ENCODE results near the gene DDX1. TPM values are rescaled to one million over a fixed set of nuclear protein-coding genes. Genes with fewer than 3 reads are reported as not detected.

DDX1 gene
- total and polyA plus RNA-seq, 9 of the 15 experiments (the other 6 are each of a cell fraction or from before 2014, with no cell fraction given): 116 to 277 (median 232) TPM

GRCh38 chr2:15561574-15562344, 29.9 kb upstream of the DDX1 start (continued):
- no peak for TF ChIP-seq ZMIZ1 (IDR thresholded peaks at IDR 0.05; ENCODE audit: low read depth in 2 of 2, low read length in 2 of 2)
- no peak for TF ChIP-seq TFE3 (CRISPR knock-in tag; IDR thresholded peaks at IDR 0.05)
- no peak for TF ChIP-seq HNRNPH1 (optimal IDR thresholded peaks at IDR 0.05; ENCODE audit: low read depth, low read length)
- peak in 1 of 2 experiments; percentile 13; a peak in 1 of 4 replicates for TF ChIP-seq CSDE1 (IDR thresholded peaks at IDR 0.05)
- no peak for TF ChIP-seq MED1 (CRISPR knock-in tag; IDR thresholded peaks at IDR 0.05; ENCODE audit: borderline replicate concordance)
- no peak for TF ChIP-seq TEAD2 (tag; IDR thresholded peaks at IDR 0.05)
- TF ChIP-seq TCF15 (CRISPR knock-in tag; IDR thresholded peaks at IDR 0.05): no peak
- no peak for TF ChIP-seq PRDM10 (IDR thresholded peaks at IDR 0.05; ENCODE audit: partially characterized antibody)
- TF ChIP-seq, protein P1, sequence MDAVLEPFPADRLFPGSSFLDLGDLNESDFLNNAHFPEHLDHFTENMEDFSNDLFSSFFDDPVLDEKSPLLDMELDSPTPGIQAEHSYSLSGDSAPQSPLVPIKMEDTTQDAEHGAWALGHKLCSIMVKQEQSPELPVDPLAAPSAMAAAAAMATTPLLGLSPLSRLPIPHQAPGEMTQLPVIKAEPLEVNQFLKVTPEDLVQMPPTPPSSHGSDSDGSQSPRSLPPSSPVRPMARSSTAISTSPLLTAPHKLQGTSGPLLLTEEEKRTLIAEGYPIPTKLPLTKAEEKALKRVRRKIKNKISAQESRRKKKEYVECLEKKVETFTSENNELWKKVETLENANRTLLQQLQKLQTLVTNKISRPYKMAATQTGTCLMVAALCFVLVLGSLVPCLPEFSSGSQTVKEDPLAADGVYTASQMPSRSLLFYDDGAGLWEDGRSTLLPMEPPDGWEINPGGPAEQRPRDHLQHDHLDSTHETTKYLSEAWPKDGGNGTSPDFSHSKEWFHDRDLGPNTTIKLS (IDR thresholded peaks at IDR 0.05; ENCODE audit: borderline replicate concordance, low read depth): no peak
- TF ChIP-seq ILK (tag; IDR thresholded peaks at IDR 0.05; ENCODE audit: borderline replicate concordance, low read depth): no peak
- TF ChIP-seq NONO (IDR thresholded peaks at IDR 0.05; ENCODE audit: low read depth in 2 of 2, low read length in 1 of 2): no peak

Data from K562 (cell line).